MM.1S (cell line): ENCODE data around the gene RET.

Experiments
- DNase-seq: peaks from one replicate; pipeline ENCODE4 v3.0.0-alpha.2; 2015
- H2AFZ ChIP-seq: fragments of 300-600 bp; sonication (generic); 2 replicates; pipeline ENCODE4 v1.6.0; 2016; ENCODE audit warnings: antibody characterized with exemption, low read length
- H3F3A ChIP-seq: fragments of 300-600 bp; sonication (generic); 2 replicates; pipeline ENCODE4 v1.6.1; 2016; ENCODE audit warnings: mild to moderate bottlenecking, antibody characterized with exemption, low read length, moderate library complexity, mixed read lengths; ENCODE audit not compliant: insufficient read depth
- H3K27ac ChIP-seq: fragments of 300-600 bp; sonication (generic); 2 replicates; pipeline ENCODE4 v1.5.1; 2016; ENCODE audit warnings: mild to moderate bottlenecking, low read length
- H3K27me3 ChIP-seq: fragments of 300-600 bp; sonication (generic); replicated peaks from 2 replicates; pipeline ENCODE4 v1.6.0; 2016; ENCODE audit warnings: low read length; ENCODE audit not compliant: insufficient read depth
- H3K36me3 ChIP-seq: fragments of 300-600 bp; sonication (generic); replicated peaks from 2 replicates; pipeline ENCODE4 v1.6.1; 2016; ENCODE audit warnings: mild to moderate bottlenecking, low read length, mixed read lengths; ENCODE audit not compliant: insufficient read depth
- H3K4me1 ChIP-seq: fragments of 300-600 bp; sonication (generic); 2 replicates; pipeline ENCODE4 v1.6.1; 2016; ENCODE audit warnings: low read length, mixed read lengths
- H3K4me2 ChIP-seq: fragments of 300-600 bp; sonication (generic); 2 replicates; pipeline ENCODE4 v1.6.0; 2016; ENCODE audit warnings: low read depth, low read length
- H3K4me3 ChIP-seq: fragments of 300-600 bp; sonication (generic); 2 replicates; pipeline ENCODE4 v1.5.1; 2016; ENCODE audit warnings: low read length, mixed read lengths
- H3K79me2 ChIP-seq: fragments of 300-600 bp; sonication (generic); 2 replicates; pipeline ENCODE4 v1.6.1; 2016; ENCODE audit warnings: mixed run types, low read length, mixed read lengths
- H3K9ac ChIP-seq: fragments of 300-600 bp; sonication (generic); 2 replicates; pipeline ENCODE4 v1.6.1; 2016; ENCODE audit warnings: low read length, mixed read lengths
- H3K9me2 ChIP-seq: fragments of 300-600 bp; sonication (generic); replicated peaks from 2 replicates; pipeline ENCODE4 v1.6.1; 2016; ENCODE audit warnings: mild to moderate bottlenecking, low read length, mixed read lengths; ENCODE audit not compliant: insufficient read depth
- H3K9me3 ChIP-seq: fragments of 300-600 bp; sonication (generic); replicated peaks from 2 replicates; pipeline ENCODE4 v1.6.1; 2016; ENCODE audit warnings: mild to moderate bottlenecking, low read length, mixed read lengths; ENCODE audit not compliant: insufficient read depth
- H4K20me1 ChIP-seq: fragments of 300-600 bp; sonication (generic); 2 replicates; pipeline ENCODE4 v1.6.1; 2016; ENCODE audit warnings: mild to moderate bottlenecking, low read length, moderate library complexity, mixed read lengths; ENCODE audit not compliant: insufficient read depth
- CTCF ChIP-seq: fragments of 300-600 bp; sonication (generic); IDR thresholded peaks from 2 replicates; pipeline ENCODE4 v1.5.1; 2016; ENCODE audit warnings: antibody characterized with exemption, low read length, mixed read lengths
- EZH2 ChIP-seq: fragments of 300-600 bp; sonication (generic); optimal IDR thresholded peaks from 2 replicates; pipeline ENCODE3; 2017; ENCODE audit warnings: low read depth, mild to moderate bottlenecking, antibody characterized with exemption, low read length, mixed read lengths
- EZH2phosphoT487 ChIP-seq: fragments of 300-600 bp; sonication (generic); IDR thresholded peaks from 2 replicates; pipeline ENCODE4 v1.6.1; 2018; ENCODE audit warnings: antibody characterized with exemption, low read length

The RET gene

DNA sequence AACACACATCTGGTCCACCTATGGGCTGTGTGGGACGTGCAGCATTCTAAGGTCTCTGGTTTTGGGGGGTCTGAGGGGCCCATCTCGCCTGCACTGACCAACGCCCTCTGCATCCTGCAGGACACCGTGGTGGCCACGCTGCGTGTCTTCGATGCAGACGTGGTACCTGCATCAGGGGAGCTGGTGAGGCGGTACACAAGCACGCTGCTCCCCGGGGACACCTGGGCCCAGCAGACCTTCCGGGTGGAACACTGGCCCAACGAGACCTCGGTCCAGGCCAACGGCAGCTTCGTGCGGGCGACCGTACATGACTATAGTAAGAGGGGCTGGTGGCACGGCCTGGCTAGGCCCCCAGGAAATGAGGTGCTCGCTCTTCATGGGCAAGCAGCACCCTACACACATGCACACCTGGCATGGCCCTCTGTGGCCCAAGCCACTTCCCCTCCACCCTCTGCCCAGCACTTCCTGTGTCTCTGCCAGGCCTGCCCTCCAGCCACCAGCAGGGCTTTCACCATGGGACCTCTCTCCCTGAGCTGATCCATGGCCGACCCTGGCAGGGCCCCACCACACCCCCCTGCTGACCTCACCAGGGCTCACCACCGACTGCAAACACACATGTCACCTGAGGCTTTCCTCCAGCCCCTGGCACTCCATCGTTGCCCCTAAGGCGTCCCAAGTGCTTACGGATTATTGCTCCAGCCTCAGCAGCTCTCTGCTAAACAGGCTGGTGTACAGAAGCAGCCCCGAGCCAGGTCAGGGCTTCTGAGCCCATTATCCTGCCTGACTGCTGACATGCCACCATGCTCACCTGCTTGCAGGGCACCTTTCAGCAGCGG is 29.6 kb downstream of the RET start:
- peak; percentile 6 for DNase-seq
- Histone ChIP-seq H3K9ac (no peak overlapping the region), H2AFZ (peak overlapping the region; percentile 95; the same call in 1 of the 2 replicates), H3K36me3 (no peaks in the 10 kb centered on the region), H4K20me1 (no peaks in the 10 kb centered on the region), H3K9me2 (no peaks in the 10 kb centered on the region), H3K4me2 (0 out of 2 replicates have a peak overlapping the region, but pooled peaks have one; percentile 100), H3K27ac (no peak overlapping the region), H3K9me3 (no peaks in the 10 kb centered on the region), H3K4me3 (no peak overlapping the region), H3K79me2 (no peaks in the 10 kb centered on the region), H3K4me1 (peaks cover 28% of the 10 kb centered on the region), H3F3A (no peaks in the 10 kb centered on the region), H3K27me3 (no peaks in the 10 kb centered on the region; the same call in none of the 2 replicates)
- no peak for TF ChIP-seq EZH2

- H3K4me1 ChIP-seq: peaks cover 28% of the 10 kb centered on the region
- no peaks in the 10 kb centered on the region for H3K9me2 ChIP-seq
- no peaks in the 10 kb centered on the region for H3K79me2 ChIP-seq
- H3K36me3 ChIP-seq: no peaks in the 10 kb centered on the region
- H3K9me3 ChIP-seq: no peaks in the 10 kb centered on the region
- H3K9ac ChIP-seq: no peak overlapping the region
- TF ChIP-seq EZH2phosphoT487 (no peak), EZH2 (no peak), CTCF (no peak)
- no peak overlapping the region for H3K4me3 ChIP-seq
- no peak overlapping the region for H3K27ac ChIP-seq
- DNase-seq: no peak
- H4K20me1 ChIP-seq: no peaks in the 10 kb centered on the region
- H3K4me2 ChIP-seq: no peak overlapping the region
- no peaks in the 10 kb centered on the region; the same call in 1 of the 2 replicates for H3K27me3 ChIP-seq
- no peaks in the 10 kb centered on the region for H3F3A ChIP-seq
- no peak overlapping the region for H2AFZ ChIP-seq
These were observed 32.1 kb downstream of the RET start for GRCh38 chr10:43108951-43109350.

DNA sequence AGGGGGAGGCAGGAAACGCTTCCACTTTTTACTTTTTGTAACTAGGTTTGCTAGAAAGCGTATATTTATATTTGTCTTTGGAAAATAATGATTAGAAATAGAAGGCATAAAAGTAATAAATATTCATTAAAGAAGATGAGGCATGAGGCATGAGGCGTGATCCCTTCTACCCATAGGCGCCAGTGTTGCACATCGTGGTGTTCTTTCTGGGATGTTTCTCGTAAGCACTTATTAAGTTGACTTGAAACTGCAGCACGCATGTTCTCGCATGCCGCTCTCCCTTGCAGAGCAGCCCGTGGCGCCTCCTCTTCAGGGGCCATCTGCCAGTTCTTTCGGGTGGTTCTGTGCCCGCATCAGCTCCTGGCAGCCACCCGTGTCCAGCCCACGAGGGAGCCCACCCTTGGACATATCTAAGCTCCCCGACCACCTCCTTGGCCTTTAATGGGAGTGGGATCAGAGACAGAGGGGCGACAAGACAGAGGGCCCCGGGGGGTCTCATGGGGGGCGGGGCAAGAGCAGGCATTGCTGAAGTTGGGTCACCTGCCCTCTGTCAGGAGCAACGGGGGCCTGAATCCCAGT is 32.9 kb downstream of the RET start:
- Histone ChIP-seq H3K27me3 (no peaks in the 10 kb centered on the region; the same call in 1 of the 2 replicates), H3K4me3 (no peak overlapping the region), H4K20me1 (no peaks in the 10 kb centered on the region), H3K4me1 (peaks cover 28% of the 10 kb centered on the region), H3K27ac (no peak overlapping the region), H3K4me2 (peak overlapping the region; percentile 75; the same call in 1 of the 2 replicates), H3K9ac (no peak overlapping the region), H3K36me3 (no peaks in the 10 kb centered on the region), H3K79me2 (no peaks in the 10 kb centered on the region), H3K9me2 (no peaks in the 10 kb centered on the region), H3K9me3 (no peaks in the 10 kb centered on the region), H3F3A (no peaks in the 10 kb centered on the region), H2AFZ (0 out of 2 replicates have a peak overlapping the region, but pooled peaks have one; percentile 35)
- no peak for TF ChIP-seq CTCF
- TF ChIP-seq EZH2: no peak
- TF ChIP-seq EZH2phosphoT487: no peak
- peak; percentile 4 for DNase-seq
